Renal cortical epithelial cell (primary cell): Measurements from ENCODE around the gene HRH3. TPM values are rescaled to one million over a fixed set of nuclear protein-coding genes. Genes with fewer than 3 reads are reported as not detected.
A peak's percentile ranks its signal among the peaks of the same experiment; 100 is the strongest.

Source experiments
- DNase-seq: peaks from one replicate; pipeline ENCODE4 v3.0.0-alpha.2; 2011; ENCODE audit warnings: low read depth
- total RNA-seq: library from RNA; depleted of rRNA; stranded (reverse); fragments of >200 nt; gene quantifications from 2 replicates; pipeline ENCODE4 v1.2.3, GENCODE V29; 2014

Gene HRH3
- total RNA-seq, 1 donor from 2014 or later, result not detected

DNA sequence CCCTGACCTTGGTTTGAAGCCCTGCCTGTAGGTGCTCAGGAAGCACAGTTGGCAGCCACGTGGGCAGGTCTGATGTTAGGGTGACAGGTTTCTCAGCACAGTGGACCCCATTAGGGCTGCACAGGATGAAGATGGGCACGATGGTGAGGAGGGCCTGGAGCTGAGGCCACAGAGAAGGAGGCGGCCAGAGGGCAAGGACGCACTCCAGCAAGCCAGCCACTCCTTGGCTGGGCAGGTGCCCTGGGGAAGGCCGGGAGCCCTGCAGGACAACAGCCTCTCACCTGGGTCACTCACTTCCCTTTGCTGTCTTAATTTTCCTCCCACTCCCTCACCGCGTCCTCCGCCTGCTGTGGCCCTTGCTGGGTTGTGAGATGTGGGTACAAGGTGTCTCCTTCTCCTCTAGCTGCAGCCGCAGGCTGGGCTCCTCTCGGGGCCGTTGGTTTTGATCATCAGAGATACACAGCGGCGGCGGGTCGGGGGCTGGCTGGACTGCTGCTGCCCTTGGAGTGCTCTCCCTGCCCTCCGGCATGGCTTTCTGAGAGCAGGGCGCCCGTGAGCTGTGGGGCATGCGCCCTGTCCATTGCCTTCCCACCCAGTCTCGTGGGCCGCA lies 23.9 kb upstream of the HRH3 start:
- DNase-seq, result no peak

DNA sequence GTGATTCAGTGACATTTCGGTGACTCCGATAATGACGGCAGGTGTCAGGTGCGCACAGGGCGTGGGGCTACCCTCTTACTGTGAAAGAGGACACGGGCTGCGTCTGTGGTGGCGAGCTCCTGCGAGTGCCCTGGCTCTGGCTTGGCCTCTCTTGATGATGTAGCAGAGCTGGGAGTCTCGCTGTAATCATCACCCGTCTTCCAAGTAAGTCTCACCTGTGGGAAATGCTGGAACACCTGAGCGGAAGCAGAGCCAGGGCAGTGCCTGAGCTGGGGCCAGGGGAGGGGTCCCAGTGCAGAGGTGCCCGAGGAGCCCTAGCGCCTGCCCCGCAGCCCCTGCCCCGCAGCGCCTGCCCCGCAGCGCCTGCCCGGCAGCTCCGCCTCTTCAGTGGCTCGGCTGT lies 23.0 kb upstream of the HRH3 start:
- no peak for DNase-seq

DNA sequence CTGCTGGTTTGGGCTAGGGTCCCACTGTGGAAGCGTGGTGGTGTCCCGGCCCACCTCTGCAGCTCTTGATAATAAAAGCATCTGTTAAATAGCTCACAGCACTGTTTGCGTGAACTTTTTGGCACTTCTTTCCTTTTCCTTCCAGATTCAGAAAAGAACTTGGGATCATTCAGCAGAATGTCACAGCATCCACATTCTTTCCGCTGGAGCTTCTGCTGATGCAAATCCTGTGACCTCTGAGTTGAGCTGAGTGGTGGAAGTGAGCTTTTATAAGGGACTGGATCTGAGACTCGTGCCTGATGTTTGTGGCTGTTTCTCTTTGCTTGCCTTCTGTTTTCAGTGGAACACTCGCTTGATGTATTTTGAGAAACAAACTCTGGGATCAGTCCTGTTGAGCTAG lies 22.1 kb upstream of the HRH3 start:
- no peak for DNase-seq

DNA sequence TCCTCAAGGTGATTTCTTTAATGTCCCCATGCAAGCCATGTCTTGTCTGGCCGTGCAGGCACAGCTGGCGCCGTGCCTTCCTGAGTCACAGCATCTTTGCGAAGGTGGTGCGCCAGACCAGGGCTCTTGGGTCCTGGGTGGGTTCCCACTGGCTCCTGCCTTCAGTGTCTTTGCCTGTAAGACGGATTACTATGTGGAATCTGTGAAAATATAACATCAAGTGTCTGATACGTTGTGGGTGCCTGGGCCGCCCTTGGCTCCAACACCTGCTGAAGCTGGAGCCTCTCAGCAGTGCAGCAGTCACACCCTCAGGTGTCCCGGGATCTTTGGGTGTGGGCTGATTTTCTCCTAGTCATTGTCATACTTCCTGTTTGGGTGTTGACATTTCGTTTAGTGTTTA lies 21.4 kb upstream of the HRH3 start:
- DNase-seq, result no peak

DNA sequence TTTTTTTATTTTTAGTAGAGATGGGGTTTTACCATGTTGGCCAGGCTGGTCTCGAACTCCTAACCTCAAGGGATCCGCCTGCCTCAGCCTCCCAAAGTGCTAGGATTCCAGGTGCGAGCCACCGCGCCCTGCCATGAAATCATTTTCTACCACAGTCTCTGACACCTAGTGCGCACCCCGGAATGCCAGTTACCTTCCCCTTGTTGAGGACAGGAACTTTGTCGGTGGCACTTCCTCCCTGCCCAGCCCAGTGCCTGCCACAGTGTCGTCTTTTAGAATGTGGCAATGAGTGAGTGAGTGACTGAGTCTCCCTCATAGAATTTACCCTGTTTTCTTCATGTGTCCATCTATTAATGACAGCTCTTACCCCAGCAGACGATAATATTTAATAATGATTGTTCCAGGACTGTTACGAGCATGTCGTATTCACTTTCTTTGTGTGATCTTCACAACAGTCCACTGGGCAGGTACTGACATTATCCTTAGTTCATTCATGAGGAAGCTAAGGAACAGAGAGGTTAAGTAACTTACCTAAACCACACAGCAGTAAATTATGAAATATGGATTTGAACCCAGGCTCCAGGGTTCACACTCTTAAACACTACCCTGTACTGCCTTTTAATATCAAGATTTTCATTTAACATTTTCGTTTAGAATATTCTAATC lies 20.1 kb upstream of the HRH3 start:
- no peak for DNase-seq

DNA sequence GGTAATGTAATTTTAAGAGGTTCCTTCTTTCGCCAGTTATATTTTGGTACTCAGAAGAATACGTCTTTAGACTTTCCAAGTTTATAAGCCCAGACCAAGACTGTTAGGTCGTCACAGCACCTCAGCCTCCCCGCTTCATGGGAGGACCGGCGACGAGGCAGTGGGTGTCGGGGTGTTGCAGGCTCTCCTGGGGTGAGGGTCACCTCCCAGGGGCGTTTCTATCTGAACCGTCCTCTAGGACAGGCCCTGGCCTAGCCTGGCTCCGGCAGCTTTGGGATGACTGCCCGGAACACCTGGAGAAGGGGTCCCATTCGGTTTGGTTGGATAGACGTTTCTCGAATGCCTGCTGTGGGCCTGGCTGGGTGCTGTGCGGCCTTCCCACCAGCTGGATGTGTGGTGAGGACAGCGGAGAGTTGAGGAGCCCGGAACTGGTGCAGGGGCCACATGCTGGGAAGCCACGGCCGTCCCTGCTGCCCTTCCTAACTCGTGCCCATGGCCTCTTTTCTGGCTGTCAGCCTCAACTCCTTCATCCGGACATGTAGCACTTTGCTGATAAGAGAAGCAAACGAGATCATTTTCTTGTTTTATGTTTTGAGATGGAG lies 19.3 kb upstream of the HRH3 start:
- no peak for DNase-seq

DNA sequence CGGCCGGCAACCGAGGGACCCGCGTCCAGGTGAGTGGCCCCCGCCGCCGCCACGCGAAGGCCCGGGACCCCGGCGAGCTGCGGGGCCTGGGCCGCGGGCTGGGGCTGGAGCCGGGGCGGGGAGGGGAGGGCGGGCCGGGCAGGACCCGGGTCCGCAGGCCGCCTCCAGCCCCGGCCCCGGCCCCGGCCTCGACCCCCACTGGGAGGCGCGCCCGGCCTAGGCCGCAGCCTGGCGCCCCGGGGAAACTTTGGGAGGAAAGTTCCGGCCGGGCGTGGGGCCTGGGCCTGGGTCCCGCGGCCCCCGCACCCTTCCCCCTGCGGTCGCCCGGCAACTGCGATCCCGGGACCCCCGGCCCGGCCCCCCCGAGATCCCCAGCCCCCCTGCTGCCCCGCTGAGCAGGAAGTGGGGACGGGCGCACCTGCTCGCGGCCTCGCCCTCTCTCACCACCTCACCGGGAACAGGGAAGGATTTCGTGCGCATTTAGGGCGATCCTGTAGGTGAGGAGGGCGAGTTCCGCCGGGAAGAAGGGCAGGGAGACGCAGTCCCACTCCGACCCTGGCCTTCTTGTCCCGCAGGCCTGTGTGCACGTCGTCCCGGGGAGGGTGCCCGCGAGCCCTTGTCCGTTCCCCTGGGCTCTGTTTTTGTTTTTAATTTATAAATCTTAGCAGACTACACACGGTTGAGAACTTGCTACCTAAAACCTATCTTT lies 18.6 kb upstream of the HRH3 start:
- DNase-seq, result no peak

DNA sequence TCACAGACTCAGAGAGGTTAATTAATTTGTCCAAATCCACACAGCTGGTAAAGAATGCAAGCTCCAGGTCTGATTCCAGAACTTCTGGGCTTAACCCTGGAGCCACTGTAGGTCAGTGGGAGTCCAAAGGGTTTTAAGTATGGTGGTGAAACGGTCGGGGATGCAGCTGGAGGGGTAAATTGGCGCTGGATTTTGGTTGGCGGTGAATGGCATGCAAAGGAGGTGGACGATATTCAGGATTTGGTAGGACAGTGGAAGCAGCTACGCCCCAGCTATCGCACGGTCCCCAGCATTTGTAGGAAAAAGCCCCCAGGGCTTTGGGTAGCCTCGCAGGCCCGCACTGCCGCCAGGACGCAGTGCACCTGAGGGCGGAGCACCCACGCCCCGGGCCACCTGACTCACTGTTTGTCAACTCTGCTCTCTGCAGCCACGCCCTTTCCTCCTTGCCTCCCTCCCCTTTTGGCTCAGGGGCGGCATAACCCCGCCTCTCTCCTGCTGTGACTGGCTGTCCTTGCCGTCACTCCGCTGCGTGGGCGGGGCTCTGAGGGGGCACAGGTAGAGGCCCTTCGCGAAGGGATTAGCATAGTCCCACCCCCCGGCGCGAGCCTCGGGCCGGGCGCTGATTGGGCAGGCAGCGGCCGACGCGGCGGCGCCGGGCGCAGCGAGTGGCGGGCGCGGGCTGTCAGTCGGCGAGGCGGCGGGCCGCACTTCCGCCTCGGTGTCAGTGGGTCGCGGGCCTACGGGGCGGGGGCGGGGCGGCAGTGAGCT lies 17.9 kb upstream of the HRH3 start, which contains the start of gene OSBPL2:
TSS of gene OSBPL2 (plus strand) at position 721 of the 768 bp plus-strand sequence. CDS start 17,664 bp downstream, outside the sequence.
- DNase-seq, result peak; percentile 93

DNA sequence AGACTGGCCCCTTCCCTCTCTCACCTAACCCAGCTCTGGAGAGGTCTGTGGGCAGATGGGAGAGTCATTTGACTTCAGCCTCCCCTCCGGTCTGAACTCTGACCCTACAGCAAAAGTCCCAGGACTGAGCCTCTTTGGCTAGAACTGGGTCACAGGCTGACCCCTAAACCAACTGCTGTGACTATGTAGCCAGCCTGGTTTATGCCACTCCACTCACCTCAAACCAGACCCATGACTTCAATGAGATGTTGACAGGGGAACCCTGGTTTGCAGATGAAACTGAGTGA lies 17.4 kb upstream of the HRH3 start:
- DNase-seq, result no peak

DNA sequence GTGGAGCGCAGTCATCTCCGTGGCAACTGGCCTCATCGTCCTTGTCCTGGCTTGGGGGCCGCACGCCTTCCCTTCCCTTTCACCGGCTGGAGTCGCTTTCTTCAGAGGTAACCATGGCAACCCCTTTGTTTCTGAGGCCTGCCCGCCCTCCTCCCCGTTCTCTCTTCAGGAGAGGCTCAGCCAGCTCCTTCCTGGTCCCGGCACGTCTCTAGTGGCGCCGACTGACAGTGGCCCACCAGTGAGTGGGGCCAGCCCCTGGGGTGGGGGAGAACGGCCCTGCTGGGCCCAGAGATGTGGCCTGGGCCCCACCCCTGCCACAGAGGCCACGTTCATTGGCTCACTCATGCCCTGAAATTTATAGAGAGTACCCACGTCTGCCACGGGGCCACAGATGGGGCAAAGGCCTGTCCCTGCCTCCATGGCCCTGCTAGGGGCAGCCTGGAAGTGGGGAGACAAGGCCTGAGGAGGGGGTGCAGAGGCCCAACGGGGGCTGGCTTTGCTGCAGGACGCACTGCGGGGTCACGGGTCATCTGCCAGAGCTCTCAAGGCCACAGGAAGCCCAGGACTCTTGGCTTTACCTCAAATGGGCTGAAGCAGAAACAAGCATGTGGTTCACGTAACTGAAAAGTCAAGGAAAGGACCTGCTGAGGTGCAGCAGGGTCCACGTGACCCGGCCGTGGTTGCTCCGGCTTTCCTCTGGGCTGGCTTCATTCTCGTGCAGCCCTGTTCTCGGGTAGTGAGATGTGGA lies 16.9 kb upstream of the HRH3 start:
- DNase-seq, result no peak

DNA sequence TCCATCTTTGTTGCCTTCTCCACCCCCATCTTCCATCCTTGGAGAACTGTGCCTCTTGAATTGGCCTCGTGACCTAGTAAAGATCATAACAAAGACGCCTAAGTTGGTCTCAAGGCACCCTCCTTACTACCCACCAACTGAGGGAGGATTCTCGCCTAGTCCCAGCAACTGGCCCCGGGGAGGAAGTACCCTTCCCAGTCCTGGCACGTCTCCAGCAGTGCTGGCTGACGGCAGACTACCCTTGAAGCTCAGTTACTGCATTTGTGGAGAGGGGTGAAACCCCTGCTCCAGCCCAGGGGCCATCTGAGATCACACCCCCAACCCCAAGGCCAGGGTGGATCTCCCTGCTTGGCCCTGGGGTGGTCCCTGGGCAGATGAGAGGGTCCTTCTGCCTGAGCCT lies 16.1 kb upstream of the HRH3 start:
- no peak for DNase-seq

DNA sequence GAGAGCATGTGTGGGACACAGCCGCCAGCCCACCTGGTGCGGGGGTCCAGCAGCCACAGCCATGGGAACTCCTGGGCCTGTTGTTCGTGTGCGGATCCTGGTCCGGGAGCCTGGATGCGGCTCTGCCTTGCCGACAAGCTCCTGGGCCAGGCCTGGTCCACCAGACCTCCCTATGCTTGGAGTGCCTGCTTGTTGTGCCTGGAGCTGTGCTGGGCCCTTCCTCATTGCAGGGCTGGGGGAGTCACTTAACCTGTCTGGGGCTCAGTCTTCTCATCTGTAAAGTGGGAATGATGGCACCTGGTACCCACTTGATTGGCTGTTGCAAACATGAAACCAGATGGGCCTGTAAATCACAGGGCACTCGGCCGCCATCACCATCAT lies 15.7 kb upstream of the HRH3 start:
- no peak for DNase-seq

DNA sequence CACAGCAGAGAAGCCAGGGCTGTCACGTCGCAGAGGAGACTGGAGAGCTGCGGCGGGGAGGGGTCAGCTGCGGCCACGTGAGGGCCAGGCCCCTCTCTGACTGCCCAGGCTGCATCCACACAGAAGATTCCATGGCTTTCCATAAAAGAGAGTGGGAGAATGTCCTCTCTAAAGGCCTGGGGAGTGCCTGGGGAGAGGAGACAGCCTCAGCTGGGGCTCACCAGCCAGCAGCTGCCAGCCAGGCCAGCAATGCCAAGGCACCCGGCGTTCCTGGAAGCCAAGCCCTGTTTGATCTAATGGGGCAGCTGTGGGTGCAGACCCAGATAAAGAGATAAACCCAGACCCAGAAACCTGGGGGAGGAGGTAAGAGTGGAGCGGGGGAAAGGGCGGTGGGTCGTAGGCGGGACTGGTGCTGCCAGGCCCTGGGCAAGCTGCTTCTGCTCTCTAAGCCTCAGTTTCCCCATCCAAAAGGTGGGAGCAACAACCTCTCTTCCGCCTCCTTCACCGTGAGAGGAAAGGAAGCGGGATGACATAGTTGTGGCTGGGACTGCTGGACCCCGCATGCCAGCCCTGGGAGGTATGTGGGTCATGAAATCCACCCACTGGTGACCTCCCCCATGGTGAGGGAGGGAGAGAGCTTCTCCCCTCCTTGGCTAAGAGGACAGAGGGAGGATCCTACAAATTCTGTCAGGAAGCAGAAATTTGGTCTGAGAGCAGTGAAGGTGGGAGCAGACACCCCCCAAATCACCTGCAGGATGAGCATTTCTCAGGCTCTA lies 15.1 kb upstream of the HRH3 start:
- no peak for DNase-seq

DNA sequence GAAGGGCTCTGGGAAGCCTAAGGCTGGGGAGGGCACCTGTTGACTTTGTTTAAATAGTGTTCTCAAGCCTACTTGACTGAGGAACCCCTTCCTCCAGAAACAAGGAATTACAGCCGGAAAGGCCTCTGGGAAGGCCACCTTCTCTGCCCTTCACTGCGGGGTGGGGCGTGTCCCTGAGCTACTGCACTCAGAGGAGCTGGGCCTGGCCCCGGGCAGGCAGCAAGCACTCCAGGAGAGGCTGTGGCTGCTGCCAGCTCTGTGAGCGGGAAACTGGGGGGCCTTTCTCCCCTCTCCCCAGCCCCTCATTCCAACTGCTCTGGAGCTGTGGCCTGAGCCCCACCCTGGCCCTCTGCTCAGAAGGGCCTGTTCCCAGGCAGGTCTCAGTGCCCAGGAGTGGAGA lies 14.3 kb upstream of the HRH3 start:
- no peak for DNase-seq

DNA sequence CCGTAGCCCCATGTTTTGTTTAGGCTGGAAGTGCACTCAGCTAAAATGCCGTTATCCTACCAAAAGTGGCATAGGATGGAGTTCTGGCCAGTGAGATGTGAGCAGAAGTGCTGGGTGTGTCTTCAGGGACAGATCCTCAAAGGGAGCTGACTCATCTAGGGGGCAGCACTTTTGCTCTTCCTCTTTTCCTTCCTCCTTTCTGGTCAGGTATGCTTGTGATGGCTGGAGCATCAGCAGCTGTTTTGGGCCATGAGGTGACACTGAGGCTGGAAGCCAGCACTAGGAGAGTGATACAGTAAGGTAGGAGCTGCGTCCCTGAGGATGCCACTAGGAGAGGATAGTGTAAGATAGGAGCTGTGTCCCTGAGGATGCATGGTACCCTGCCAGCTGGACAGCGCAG lies 13.6 kb upstream of the HRH3 start:
- no peak for DNase-seq

DNA sequence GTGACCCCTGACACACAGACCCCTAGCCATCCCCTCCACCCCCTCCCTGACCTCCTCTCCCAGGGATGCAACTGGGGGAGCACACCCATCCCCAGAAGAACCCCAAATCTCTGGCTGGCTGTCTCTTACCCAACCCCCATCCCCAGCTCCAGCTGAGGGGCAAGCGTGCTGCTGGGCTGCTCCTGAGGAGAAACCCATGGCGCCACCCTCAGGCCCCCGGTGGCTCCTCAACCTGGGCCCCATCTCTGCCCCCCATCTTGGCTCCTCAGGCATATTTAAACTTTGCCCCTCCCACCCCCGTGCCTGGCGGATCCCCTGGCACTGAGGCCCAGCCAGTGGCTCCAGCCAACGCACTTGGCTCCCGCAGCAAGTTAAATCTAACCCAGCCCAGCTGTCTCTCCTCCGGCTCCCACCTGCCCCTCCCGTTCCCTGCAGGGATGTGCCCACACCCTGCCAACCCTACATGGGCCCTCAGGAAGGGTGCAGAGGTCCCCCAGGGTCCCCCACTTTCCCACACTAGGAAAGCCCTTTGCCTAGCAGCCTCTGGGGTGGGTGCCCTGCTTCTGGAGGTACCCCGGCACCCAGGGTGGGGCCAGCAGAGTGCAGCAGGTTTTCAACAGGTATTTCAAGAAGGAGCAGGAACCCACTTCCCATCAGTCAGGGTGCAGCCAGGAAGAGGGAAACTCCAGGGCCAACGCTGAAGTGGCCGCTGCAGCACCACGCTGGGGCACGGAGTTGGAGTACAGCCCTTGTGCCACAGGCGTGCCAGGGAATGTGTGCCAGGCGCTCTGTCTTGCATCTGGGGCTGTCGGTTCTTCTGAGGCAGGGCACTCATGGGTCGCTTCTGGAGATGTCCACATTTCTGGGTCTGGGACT lies 12.9 kb upstream of the HRH3 start:
- DNase-seq, result no peak

DNA sequence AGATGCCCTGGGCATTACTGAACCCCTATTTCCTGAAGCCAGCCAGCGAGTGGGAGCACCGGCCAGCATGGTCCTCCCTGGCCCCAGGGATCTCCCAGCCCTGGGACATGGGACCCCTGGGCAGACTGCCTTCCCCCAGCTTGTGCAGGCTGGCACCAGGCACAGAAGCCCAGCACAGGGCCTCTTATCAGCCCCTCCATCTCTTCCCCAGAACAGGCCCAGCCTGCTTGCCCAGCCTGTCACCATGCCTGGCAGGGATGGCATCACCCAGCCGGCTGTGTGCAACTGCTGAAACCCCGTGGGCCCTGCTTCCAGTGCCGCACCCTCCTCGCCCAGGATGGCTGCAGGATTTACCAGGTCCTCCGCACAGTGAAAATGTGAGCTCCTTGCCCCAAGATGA lies 12.1 kb upstream of the HRH3 start:
- no peak for DNase-seq

DNA sequence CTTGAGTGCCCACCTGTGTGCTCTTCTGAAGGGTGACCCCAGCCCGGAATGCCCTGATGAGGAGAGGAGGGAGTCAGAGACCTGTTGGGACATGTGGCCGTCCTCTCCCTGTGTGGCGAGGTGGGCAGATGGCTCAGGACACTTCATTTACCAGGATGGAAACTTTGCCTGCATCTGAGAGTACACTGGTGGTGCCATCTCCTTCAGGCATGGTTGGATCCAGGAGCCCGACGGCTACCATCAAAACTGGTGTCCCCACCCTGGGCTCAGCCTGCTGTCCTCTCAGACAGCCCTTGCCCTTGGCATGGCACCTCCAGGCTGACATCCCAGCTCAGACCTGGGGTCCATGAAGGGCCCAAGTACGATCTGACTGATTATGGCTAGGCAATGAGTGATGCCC lies 11.2 kb upstream of the HRH3 start:
- DNase-seq, result no peak

DNA sequence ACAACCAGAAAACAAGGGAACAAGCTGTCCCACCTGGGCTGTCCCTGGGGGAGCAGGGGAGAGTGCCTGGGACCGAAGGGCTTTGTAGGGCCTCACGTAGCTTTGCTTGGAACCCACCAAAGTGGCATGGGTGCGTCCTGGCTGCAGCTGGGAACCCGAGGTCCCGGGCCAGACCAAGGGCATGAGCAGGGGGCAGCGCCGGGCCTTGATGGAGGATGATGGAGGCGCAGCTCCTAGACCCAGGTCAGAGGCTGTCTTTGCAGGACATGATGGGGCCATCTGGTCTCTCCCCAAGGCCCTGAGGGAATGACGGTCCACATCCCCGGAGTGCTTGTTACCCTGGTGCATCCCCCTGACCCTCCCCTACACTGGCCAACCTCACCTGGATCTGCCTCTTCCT lies 10.6 kb upstream of the HRH3 start:
- no peak for DNase-seq

DNA sequence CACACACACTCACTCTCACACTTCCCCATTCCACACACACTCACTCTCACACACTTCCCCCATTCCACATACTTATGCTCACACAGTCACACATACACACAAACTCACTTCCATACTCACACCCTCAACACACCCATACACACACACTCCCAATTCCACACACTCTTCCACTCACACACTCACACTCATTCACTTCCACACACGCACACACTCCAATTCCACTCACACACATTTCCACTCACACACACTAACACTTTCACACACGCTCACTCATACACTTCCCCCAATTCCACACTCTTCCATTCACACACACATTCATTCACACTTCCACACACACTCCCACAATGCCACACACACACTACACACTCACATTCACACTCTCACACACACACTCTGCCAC lies 10.2 kb upstream of the HRH3 start:
- no peak for DNase-seq
